Renal pelvis (tissue), 4 donors: Measurements from ENCODE around the gene PANK4. TPM values are rescaled to one million over a fixed set of nuclear protein-coding genes. Genes with fewer than 3 reads are reported as not detected.

ENCODE experiments used
- DNase-seq: peaks from one replicate; pipeline ENCODE4 v3.0.0-alpha.2; 2013
- polyA plus RNA-seq, 3 donors: library from polyadenylated mRNA; unstranded; fragments of 120-200 nt; gene quantifications; one replicate each; pipeline ENCODE4 v1.2.1, GENCODE V29; 2013; ENCODE audit not compliant: insufficient read length in 3 of 3

PANK4 gene
- polyA plus RNA-seq, 3 donors = 28.4 to 33.0 (median 29.0) TPM

- DNase-seq = no peak
Observed at GRCh38 chr1:2514863-2515762, 11.3 kb downstream of the PANK4 start.

- DNase-seq = no peak
Observed at GRCh38 chr1:2513939-2514652, 12.3 kb downstream of the PANK4 start.

- DNase-seq = no peak
Observed at GRCh38 chr1:2512862-2513421, 13.5 kb downstream of the PANK4 start.

DNA sequence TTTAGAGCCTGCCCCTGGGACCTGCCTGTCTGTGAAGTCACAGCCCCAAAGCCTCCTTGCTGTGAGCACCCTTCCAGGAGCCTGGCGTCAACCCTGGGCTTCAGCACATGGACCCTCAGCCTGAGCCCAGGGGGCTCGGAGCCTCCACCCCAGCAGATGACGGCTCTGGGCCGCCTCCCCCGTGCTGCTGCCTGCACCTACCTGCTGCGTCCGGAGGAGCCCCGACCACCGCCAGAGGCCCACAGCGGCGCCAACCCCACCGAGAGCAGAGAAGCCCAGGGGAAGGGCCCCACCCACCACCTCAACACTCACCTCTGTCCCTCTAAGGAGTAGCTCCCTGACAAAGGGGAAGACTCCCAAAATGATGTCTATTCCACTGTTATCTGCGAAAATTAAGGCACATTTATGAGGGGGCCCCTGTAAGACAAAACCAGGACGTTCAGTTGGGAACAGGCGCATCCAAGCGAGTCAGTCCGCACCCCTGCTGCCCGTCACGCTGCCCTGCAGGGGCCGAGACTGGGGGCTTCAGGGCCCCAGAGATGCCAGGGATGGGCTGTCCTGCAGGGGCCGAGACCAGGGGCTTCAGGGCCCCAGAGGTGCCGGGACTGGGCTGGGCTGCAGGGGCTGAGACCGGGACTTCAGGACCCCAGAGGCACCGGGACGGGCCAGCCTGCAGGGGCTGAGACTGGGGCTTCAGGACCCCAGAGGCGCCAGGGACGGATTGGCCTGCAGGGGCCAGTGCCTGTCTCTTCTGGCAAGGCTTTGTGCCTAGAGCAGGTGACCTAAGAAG, 15.8 kb downstream of the PANK4 start:
- DNase-seq = no peak

DNA sequence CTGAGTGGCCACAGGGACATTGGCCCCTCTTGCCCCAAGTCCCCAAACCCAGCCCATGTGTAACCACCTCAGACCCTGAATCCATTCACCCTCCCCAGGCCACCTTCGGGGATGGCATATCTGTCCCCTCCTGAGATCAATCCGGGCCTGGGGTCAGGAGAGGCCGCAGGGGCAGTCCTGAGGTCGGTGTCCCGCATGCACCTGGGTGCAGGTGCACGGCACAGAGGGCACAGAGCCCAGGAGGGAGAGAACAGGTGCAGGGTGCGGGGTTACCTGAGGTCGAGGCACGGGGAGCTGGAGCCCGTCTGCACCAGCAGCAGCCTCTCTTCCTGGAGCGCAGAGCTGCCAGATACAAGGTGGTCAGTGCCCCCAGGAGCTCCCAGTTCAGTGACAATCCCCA, 16.8 kb downstream of the PANK4 start:
- no peak for DNase-seq

DNA sequence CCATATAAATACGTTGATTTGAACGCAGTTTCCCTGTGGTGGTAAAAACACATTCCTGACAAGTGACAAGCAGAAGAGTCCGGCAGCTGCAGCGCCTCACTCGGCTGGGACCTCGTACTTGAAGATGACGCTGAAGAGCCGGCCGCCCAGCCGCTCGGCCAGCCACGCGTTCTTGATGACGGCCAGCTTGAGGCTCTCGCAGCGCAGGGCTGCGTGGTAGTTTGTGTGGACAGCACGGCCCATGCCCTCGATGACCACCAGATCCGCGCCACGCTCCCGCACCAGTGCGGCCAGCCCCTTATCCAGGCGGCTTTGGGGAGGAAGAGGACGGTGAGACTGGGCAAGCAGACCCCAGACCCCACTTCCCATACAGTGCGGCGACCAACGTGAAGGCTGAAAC, 17.6 kb downstream of the PANK4 start:
- no peak for DNase-seq

DNA sequence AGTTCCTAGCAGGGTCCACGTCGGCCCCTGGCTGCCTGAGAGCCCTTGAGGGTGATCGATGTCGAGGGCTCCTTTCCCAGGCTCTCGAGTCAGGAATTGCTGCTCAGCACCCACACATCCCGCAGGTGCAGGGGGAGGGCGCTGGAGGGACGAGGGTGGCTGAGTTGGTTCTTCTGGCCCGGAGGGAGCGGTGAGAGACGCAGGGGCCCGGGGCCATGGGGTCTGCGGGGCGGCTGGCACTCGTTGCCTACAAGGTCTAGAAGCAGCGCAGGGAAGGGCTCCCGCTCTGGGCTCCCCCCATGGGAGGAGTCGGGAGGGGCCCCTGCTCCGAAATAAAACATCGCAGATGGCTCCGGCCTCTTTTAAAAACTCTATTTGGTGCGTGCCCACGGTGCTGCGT, 18.2 kb downstream of the PANK4 start:
- no peak for DNase-seq

- no peak for DNase-seq
Observed at GRCh38 chr1:2507744-2508155, 18.6 kb downstream of the PANK4 start.

GRCh38 chr1:2506901-2507565, 19.4 kb downstream of the PANK4 start:
- no peak for DNase-seq

DNA sequence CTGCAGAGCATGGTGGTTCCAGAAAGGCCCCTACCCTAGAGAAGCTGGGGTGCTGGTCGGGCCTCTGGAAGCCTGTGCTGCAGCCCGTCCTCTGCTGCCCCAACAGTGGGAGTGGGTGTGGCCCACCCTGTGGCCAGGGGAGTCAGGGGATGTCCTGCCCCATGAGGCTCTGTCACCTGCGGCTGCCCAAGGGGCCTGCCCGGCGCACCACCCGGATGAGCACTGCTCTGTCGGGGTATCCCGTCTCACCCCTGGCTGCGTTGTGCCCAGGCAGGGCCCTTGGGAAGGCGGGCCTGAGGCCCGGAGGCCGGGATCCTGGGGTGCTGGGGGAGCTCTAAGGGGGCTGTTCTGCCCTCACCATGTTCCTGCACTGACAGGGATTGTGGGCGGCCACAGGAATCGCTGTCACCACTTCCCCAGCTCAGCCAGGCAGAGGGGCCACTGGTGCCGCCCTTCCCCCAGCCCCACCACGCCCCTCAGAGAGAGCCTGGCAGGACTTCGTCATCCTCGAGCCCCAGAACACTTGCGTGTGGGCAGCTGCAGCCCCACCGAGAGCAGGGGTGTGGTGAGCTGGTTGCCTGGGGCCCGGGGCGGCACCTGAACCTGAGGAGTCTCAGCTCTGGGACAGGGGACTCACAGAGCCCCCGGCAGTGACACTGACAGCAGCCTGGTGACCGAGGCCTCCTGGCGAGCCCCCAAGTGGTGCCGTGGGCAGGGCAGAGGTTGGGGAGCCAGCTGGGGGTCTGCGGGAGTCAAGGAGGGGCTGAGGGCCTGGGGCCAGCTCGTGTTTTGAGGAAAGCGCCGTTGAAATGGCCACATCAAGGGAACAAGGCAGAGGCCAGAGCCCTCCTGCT, 20.2 kb downstream of the PANK4 start:
- DNase-seq = no peak

DNA sequence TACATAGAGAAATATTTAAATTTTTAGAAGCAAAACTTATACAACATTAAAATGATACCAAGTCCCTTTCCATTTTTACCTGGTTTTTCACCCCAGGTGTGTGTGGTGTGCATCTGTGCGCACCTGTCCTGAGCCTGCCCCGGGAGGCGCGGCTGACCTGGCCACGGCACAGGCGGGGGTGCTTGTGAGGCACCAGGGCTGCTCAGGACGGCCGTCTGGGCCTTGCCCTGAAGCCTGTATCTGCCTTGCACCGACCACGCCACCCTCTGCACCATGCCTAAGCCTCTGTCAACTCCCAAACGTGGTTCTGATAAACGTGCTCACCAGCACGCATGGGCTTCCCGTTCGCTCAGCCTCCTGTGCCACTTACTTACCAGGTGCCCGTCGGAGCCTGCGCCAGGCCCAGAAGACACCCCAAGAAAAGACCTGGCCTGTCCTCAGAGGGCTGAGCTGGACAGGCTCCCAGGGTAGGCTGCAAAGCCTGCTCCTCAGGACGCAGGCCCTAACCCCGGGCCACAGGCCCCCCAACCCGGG, 20.9 kb downstream of the PANK4 start:
- DNase-seq = no peak

DNA sequence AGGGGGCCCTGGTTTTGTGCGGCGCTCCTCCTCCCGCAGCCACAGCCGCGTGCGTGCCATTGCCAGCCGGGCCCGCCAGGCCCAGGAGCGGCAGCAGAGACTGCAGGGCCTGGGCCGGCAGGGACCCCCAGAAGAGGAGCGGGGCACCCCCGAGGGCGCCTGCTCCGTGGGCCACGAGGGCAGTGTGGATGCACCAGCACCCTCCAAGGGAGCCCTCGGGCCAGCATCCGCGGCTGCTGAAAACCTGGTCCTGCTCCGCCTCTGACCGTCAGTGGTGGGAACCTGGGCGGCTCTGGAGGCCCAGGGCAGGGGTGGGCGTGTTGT, 21.5 kb downstream of the PANK4 start:
- DNase-seq = no peak

GRCh38 chr1:2504225-2504948, 22.0 kb downstream of the PANK4 start:
- peak; percentile 42 for DNase-seq

GRCh38 chr1:2503554-2504224, 22.7 kb downstream of the PANK4 start:
- DNase-seq = no peak

- no peak for DNase-seq
Observed at GRCh38 chr1:2502661-2503553, 23.5 kb downstream of the PANK4 start.

GRCh38 chr1:2502210-2502609, 24.2 kb downstream of the PANK4 start:
- no peak for DNase-seq

DNA sequence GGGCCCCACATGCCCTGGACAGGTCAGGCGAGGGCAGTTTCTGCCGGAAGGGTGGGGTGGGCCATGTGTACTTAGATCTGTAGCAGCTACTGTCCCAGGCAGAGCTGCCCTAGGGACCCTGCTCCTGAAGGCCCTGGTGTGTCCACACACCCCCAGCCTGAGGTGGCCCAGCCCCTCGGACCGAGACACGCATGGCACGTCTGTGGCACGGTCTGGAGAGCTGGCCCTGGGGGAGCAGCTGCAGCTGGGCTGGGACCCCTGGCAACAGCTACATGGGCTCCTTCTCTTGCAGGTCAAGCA, 24.6 kb downstream of the PANK4 start:
- DNase-seq = no peak
